Fibroblast of skin of scalp (primary cell): ENCODE data around the gene SBF2.
"Not testable (repeated sequence)": the region's sequence is repeated elsewhere in the genome, so short reads cannot be mapped to it uniquely, and the experiment has no call there.

Experiments used
- DNase-seq: peaks from one replicate; pipeline ENCODE4 v3.0.0-alpha.2; 2013

SBF2 gene

GRCh38 chr11:9761441-9761945 is 532.5 kb downstream of the SBF2 start:
- DNase-seq, result peak; percentile 51

- DNase-seq, result peak; percentile 95
These were observed 533.8 kb downstream of the SBF2 start for GRCh38 chr11:9760193-9760575.

GRCh38 chr11:9759519-9760192 is 534.4 kb downstream of the SBF2 start:
- DNase-seq, result peak; percentile 100

DNA sequence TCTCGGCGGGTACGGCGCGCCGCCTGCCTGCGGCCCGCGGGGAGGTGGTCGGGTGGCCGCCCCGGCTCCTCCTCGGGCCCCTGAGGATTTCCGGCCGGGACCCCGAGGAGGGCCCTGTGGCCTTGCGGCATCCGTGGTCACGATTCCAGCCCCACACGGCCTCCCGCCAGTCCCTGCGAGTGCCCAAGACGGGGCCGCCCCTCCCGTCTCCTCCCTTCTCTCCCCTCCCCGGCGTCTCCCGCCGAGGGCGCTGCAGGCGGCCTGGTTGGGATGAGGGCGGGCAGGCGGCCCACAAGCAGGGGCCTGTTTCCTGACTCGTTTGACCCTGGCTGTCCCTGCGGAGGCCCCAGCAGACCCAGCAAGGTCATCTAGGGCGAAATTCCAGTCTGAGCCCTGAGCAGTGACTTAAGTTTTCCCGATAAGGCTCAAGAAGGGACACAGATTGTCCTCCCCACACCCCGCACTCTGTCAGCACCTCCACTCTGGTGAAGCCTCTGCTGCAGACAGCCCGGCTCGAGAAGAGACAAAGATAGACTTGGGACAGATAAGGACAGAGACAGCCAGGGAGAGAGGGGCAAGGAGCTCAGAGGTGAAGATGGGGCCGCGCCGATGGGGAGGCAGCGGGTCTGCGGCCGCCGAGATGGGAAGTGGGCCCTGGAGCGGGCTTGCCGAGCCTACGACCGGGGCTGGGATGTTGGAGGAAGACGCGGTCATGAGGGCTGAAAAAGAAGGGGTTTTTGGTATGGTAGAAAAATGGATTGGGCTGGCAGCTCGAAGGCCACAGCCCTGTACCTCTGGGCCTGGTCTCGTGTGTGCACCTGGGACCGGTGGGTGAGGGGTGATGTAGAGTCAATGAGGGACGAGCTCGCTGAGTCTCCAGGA is 535.1 kb downstream of the SBF2 start:
- peak; percentile 93 for DNase-seq

DNA sequence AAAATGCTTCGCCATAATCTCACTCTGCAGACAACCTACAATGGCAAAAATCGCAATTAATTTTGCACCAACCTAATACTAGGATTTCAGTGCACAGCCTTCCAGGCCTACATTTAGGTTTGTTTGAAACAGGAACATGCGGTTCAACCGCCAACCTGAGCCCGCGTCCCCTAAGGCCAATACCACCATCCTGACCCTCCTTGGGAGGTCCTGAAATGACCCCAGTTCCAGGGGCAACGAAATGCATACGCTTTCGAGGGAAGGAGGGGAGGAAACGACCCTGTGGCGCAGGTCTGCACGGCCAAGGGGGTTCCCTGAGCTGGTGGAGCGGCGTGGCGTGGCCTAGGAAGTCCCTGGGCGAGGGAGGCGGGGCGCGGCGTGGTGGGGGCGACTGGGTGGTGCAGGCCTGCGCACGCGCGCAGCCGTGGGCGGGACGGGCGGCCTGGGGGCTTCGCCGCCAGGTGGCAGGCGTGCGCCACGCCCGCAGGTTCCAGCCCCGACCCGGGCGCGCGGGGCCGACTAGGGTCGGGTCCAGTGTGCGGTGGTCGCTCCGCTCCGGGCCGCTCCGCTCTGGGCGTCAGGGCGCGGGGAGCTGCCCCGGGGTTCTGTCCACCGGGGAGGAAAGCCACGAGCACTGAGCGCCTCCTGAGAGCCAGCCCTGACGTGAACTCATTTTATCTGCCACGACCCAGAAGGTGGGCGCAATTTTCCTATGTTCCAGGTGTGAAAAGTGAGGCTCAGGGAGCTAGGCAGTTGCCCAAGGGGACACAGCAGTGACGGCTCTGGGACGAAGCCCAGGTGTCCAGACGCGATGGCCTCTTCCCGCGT is 536.0 kb downstream of the SBF2 start:
- peak; percentile 80 for DNase-seq

- DNase-seq, result no peak
These were observed 537.1 kb downstream of the SBF2 start for GRCh38 chr11:9756878-9757277.

GRCh38 chr11:9756461-9756860 is 537.6 kb downstream of the SBF2 start:
- DNase-seq, result no peak

DNA sequence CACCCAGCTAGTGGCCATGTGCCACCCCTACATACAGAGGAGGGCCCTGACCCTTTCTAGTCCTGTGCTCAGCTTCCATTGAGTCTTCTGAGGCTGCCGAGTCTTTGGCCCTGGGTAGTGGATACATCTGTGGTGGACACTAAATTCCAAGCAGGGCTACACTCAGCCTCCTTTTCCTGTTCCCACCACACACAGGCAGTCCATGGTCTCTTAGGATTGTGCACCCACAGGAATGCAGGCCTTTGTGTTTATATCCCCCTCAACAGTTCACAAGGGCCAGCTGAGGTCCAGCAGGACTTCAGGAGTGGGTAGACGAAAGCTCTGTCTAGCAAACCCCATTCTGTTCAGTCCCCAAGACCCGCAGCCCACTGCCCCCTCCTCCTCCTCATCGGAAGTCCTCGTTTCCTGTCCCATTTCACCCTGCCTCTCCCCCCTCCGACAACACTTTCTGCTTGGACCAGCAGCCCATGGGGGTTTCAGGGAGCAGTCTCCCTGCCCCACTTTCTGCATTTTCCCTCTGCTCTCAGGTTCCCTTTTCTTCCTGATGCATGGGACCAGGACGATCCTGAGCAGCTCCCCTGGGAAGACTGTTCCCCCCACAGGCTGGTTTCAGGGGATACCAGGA is 538.3 kb downstream of the SBF2 start:
- DNase-seq, result peak; percentile 90

- no peak for DNase-seq
These were observed 540.0 kb downstream of the SBF2 start for GRCh38 chr11:9754010-9754471.

- peak; percentile 81 for DNase-seq
These were observed 541.0 kb downstream of the SBF2 start for GRCh38 chr11:9753021-9753420.

GRCh38 chr11:9752091-9752490 is 541.9 kb downstream of the SBF2 start:
- DNase-seq, result no peak

- DNase-seq, result no peak
These were observed 543.5 kb downstream of the SBF2 start for GRCh38 chr11:9750551-9750950.

DNA sequence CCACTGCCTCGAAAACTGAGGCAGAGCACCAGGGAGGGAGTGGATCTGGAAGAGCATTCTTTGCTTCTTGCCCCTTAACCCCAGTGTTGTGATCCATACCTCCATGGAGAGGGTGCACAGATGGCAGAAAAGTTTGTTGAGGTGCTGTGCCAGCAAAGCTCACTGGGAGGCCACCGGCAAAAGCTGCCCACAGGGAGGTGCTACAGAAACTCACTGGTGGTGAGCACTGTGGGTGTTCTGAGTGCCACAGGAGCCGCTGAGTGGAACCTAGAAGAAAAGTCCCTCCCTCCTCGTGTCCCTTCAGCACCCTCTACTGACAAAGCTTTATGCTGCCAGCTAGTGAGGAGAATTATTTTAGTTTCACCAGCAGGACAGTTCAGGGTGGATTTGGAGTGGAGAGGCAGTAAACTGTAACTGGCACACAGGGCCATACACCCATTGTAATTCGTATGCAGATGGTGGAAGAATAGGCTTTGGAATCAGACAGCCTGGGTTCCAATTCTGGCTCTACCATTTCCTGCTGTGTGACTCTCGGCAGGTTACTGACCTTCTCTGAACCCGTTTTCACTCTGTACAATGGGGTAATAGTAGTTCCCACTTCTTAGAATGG is 545.6 kb downstream of the SBF2 start:
- DNase-seq, result peak; percentile 89

DNA sequence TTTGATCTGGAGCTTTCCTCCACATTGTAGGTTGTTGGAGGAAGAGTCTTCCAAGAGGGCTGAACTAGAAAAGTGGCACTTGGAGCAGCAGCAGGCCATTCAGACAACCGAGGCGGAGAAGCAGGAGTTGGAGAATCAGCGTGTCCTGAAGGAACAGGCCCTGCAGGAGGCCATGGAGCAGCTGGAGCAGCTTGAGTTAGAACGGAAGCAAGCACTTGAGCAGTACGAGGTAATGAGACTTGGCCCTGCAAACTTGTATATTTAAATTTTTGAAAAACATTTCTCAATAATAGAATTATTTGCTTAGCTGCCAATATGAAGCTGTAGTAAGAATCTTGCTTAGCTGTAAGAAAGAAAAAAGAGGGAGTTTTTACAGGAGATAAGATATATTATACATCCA is 546.2 kb downstream of the SBF2 start:
- no peak for DNase-seq

GRCh38 chr11:9747229-9747628 is 546.8 kb downstream of the SBF2 start:
- no peak for DNase-seq

- DNase-seq, result no peak
These were observed 548.4 kb downstream of the SBF2 start for GRCh38 chr11:9745411-9746211.

DNA sequence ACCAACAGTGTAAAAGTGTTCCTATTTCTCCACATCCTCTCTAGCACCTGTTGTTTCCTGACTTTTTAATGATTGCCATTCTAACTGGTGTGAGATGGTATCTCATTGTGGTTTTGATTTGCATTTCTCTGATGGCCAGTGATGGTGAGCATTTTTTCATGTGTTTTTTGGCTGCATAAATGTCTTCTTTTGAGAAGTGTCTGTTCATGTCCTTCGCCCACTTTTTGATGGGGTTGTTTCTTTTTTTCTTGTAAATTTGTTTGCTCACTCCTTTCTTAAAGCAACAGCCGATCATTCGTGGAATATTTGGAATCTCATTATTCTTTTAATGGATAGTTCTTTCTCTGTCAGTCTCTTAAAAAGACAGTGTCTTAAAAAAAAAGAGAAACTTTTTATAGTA is 550.5 kb downstream of the SBF2 start:
- not testable (repeated sequence) for DNase-seq

GRCh38 chr11:9741260-9741659 is 552.8 kb downstream of the SBF2 start:
- no peak for DNase-seq

DNA sequence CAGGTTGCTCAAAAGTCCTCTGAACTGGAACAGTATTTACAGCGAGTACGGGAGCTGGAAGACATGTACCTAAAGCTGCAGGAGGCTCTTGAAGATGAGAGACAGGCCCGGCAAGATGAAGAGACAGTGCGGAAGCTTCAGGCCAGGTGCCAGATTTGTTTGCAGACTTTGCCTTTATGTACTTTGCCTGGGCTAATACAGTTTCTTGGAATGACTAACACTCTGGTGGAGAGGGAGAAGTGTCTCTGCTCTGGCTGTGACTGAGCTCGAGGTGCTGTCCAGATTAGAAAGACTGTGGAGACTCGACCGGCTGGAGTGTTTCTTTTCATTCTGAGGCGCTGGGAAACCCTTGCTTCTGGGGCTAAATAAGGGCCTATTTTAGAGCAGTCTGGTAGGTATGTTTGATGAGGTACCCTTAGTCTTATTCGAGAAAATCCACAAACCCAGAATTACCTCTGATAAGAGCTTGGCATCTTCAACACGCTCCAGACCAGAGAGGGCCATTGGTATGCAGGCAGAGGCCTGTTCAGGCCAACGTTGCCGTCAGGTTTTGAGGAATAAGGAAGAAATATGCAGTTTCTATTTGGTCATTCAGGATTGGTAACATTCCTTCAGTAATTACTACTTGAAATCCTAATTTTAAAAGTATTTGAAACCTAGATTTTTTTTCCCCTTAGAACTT is 553.7 kb downstream of the SBF2 start:
- no peak for DNase-seq
